Renal cortical epithelial cell (primary cell): ENCODE data around the gene ARHGAP4. TPM values are rescaled to one million over a fixed set of nuclear protein-coding genes. Genes with fewer than 3 reads are reported as not detected.

Experiments used
- DNase-seq: peaks from one replicate; pipeline ENCODE4 v3.0.0-alpha.2; 2011; ENCODE audit warnings: low read depth
- total RNA-seq: library from RNA; depleted of rRNA; stranded (reverse); fragments of >200 nt; gene quantifications from 2 replicates; pipeline ENCODE4 v1.2.3, GENCODE V29; 2014

Gene ARHGAP4
- total RNA-seq, 1 donor from 2014 or later: 11.8 TPM

DNA sequence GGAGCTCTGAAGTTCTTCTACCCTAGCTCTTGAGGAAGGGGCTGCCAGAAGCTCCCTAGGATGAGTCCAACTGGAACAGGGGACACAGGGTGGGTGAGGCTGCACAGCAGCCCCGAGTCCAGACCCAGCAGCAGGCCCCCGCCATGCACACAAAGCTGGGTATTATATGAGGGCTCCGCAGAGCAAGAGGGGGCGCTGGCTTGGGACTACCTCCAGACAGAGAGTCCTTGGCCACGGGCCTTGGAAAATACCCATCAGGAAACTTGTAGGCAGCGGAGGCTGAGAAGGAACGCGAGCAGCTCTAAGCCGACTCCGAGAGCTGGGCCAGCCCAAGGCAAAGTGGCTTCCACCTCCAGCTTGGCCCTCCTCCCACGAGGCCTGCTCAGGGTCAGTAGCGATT, 37.5 kb upstream of the ARHGAP4 start:
- no peak for DNase-seq

DNA sequence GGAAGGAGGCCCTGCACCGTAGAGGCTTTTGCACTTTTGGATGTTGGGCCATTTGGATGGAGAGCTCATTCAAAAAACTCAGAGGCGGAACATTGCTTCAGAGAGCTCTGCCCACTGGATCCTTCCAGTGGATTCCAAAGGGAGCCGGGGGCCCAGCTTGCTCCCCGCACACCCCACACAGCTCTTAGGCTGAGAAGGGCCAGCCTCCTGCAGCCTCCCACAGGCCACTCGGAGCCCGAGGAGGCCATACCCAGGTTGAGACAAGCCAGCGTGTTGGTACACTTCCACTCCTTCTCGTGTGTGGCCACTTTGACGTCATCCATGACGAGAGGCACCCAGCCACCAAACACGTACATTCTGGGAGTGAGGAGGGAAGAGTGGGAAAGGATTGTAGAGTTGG, 35.2 kb upstream of the ARHGAP4 start:
- DNase-seq: no peak

DNA sequence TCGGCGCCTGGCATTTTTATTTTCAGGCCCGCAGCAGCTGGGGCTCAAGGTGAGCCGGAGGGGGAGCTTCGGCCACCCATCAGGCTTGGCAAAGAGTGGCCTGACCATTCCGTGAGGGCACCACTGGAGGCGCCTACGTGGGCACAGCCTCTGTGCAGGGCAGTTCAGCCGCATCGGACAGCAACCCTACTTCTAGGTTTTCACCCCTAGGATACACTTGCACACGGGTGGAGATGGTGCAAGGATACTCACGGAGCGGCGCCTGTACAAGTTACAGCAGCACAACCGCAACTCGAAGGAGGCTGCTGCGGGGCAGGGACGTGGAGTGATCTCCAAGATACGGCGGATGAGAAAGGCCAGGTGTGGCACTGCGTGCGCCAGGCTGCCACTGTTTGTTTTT, 34.7 kb upstream of the ARHGAP4 start:
- no peak for DNase-seq

DNA sequence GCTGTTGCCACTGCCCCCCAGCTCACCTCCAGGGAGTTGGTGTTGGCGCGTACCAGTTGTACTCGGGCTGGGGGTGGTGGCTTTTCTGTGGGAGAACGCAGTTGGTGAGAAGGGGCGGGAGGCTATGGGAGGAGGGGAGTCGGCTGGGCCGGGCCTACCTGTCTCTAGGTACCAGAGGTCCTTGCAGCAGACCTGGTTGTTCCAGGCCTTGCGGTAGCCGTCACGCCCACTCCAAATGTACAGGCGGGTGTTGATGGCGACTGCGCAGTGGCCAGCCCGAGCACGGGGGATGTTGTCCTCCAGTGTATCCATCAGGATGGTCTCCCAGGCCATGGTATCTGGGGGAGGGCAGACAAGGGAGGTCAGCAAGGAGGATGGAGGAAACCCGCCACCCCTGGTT, 34.0 kb upstream of the ARHGAP4 start:
- DNase-seq: no peak

DNA sequence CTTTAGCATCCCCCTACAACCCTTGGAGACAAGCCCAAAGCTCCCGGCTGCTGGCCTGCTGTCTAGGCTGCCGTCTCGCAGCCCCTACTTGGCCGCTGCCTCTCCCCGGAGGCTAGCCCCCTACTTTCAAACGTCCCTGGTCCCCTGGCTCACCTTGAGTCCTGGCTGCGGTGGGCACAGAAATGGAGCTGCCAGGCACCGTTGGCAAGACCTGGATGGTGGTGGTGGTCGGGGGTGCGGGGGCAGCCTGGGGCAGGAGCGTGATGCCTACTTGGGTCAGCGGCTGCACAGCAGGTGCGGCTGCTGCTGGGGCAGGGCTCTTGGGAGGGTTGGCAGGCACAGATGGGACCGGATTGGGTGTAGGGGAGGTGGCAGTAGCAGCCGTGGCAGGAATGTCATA, 33.6 kb upstream of the ARHGAP4 start:
- no peak for DNase-seq

DNA sequence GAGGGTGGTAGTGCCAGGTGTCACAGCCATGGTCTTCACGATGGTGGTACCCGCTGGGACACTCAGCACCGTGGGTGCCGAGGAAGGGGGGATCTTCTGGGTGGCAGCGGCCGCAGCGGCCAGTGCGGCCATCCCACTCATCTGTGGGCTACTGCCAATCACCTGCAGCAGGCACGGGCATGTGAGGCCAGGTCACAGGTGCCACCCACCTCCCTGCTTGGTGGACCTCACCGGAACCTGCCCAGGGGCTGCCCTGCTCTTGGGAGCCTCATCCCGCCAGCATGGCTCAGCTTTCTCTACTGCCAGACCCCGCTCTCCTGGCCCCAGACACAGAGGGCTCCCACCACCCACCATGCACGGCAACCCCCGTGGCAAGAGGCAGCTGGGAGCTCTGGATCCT, 32.5 kb upstream of the ARHGAP4 start:
- no peak for DNase-seq

DNA sequence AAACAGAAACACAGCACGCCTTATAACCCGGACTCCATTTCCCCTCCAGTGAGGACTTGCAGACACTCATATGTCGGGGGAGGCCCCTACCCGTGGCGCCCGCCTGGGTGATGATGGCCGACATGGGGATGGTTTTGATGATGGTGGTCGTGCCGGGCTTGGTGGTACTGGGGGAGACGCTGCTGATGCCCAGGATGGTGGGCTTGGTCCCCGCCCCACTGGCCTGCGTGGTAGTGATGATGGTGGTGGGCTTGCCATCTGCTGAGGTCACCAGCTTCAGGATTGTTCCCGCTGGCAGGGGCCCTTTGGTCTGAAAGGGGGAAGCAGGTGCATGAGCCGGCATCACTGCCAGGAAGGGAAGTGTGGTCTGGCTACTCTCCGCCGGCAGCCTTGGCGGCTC, 31.2 kb upstream of the ARHGAP4 start:
- no peak for DNase-seq

DNA sequence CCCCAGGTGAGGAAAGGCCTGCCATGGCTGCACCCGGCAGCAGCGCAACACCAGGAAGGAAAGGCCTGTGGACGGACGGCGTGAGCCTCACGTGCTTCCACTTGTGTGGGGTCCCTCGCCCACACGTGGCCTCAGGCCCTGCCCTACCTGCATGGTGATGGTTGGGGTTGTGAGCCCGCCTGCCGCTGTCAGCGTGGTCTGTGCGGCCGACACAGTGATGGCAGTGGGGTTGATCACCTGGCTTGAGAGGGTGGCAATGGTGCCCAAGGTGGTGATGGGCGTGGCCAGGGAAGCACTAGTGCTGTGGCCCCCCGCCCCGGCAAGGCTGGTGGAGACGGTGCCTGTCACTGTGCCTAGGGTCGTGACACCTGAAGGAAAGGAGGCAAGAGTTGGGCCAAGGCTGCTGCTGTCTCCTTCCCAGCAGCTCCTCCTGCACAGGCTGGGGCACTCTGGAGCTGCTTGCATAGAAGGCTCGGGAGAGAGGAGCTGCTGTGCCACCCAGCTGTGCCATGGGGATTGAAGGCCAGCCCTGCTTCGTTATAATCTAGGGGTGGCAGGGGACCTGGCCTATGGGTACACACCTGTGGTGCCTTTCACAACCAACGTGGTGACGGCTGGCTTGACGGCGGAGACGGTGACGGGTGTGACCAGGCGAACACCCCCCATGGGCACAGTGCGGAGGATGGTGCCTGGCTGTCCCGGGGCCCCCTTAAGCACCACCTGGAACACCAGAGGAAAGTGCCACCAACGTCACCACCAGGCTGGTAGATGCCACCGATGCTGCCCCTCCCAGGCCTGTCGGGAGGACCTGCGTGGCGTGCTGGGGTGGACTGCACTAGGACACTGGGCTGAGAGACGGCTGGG, 30.2 kb upstream of the ARHGAP4 start:
- no peak for DNase-seq

DNA sequence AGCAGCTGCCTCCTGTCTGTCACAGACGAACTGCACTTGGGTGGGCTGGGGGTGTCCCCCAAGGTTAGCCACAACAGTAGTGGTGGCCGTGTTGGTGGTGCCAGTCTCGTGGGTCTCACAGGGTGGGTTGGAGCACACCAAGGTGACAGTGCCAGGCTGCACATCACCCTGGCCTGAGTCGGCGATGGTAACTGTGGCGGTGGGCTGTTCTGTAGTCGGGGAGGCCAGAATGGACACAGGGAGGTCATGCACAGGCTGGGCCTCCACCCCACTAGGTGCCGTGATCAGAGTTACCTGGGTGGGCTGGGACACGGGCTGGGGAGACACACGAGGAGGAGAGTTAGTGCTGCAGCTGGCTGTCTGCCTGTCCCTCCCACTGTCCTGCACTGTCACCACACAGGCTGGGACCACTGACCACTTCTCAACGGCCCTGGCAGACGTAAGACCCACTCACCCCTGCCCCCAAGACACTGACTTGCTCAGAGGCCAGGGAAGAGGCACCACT, 29.2 kb upstream of the ARHGAP4 start:
- no peak for DNase-seq

DNA sequence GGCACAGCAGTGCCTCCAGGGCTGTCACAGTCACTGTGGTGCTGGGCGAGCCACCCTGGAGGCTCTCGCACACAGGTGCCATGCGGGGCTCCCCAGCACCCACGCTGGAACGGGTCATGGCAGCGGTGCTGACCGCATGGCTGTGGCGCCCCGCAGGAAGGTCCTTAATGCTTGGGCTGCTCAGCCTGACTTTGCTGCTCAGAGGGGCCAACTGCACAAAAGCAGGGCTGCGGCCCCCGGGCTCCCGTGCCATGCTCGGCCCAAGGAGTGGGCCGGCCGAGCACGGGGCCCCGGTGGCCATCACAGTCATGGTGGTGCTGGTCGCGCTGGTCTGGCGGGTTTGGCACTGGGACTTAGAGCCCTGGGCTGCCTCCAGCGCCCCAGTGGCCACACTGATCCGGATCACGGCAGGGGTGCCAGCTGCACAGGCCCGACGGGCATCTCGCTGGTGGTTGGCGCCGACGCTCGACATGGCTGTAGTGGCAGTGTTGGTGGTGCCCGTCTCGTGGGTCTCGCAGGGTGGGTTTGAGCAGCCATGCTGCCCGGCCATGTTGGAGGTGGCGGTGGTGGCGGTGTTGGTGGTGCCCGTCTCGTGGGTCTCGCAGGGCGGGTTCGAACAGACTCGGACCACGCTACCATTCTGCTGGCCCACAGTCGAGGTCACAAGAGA, 28.6 kb upstream of the ARHGAP4 start:
- DNase-seq: no peak

DNA sequence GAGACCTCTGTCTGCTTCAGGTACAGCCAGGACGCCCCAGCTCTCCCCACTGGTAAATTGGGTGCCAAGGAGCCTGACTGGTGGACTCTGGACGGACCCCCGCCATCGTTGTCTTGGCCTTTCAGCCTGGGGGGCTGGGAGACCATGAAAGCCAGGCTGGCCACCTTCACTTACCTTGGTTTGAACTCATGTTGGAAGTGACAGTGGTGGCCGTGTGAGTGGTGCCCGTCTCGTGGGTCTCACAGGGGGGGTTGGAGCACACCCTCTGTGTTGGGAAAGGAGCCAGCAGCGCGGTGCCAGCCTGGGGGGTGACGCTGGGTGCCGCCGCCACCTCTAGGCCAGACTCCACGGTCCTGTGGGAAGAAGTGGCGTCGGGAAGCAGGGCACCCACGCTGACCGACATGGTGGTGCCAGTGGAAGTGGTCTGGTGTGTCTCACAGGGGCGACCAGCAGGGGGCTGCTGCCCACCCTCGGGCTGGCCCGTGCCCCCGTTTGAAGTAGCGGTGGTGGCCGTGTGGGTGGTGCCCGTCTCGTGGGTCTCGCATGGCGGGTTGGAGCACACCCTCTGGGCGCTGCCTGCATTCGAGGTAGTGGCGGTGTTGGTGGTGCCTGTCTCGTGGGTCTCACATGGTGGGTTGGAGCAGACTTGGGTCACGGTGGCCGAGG, 28.0 kb upstream of the ARHGAP4 start:
- no peak for DNase-seq

DNA sequence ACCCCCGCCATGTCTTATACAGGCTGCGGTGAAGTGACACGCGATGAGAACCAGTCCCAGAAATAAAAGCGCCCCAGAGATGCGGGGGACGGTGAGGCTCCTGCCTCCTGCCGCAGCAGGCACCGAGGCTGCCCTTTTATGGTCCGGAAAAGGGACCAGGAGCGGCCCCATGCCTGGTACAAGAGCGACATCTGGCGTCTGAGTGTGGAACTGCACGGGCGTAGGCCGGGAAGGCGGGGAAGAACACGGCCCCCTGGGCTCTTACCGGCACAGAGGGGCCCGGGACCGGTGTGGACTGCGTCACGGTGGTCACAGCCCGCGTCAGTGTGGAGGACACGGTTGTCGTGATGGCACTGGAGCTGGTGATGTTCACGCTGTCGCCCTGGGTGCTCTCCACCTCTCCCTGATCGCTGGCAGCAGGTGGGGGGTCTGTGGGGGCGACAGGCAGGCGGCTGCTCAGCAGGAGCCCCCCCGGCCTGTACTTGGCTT, 27.3 kb upstream of the ARHGAP4 start:
- DNase-seq: no peak

DNA sequence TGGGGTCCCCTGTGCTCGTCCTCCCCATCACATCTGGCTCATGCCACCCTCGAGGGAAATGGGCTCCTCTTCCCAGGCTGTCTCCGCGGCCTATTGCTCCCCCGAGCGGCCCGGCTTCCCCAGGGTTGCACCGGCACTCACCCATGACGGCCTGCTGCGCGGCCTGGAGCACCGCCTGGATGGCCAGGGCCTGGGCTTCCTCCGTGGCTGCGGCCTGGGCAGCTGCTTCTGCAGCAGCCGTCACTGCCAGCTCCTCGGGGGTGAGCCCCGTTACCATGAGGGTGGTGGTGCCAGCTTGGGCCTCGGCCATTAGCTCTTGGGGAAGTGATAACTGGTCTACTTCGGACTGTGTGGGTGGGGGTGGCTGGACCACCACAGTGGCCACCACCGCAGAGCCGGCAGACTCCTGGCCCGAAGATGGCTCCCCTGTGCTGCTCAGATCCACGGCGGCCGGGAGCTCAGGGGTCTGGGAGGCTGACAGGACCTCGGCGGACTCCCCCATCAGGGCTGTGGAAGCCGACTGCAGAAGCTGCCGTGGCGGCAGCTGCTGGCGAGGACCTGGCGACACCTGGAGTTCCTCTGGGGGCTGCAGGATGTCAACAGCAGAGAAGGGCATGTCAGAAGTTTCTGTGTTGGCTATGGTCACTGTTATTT, 26.4 kb upstream of the ARHGAP4 start:
- no peak for DNase-seq

DNA sequence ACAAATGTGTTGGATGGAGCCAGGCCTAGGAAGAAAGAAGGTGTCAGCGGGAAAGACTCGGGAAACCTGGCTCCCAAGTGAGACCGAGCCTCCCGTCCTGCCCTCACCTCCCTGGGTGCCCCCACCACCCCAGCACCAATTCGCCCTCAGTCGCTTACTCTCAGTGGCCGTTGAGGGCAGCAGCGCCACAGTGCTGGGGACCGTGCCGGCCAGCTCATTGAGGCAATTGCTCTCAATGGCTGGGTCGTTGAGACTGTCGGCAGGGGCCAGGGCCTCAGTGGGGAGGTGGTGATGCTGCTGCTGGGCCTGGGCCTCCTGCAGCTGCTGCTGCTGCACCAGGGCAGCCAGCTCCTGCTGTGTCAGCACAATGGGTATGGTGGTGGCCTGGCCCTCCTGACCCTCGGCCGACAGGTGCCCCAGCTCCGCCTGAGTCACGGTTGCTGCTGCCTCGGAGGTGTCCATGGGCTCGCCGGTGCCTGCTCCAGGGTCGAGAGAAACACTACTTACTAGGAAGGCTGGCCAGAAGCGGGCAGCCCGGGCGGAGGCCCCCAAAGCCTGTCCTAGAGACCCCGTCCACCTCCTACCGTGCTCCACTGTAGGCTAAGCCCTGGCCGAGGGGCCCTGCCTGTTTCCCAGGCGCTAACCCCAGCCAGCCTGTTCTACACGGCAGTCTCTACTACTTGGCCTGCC, 25.8 kb upstream of the ARHGAP4 start:
- no peak for DNase-seq

DNA sequence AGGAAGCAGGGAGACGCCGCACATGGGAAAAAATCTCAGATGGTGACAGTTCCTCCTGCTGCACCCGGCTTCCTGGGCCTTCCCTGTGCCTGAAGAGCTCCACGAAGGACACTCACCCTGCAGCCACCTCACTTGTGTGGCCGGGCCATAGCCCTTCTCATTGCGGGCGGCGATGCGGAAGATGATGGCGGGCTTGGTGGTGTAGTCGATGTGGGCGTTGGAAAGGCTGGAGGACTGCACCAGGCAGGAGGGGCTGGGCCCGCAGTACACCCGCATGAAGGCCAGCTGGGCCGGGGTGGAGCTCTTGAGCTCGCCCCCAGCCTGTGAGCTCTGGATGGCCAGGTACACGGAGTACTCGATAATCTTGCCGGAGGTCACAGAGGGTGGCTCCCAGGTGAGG, 24.1 kb upstream of the ARHGAP4 start:
- DNase-seq: no peak

DNA sequence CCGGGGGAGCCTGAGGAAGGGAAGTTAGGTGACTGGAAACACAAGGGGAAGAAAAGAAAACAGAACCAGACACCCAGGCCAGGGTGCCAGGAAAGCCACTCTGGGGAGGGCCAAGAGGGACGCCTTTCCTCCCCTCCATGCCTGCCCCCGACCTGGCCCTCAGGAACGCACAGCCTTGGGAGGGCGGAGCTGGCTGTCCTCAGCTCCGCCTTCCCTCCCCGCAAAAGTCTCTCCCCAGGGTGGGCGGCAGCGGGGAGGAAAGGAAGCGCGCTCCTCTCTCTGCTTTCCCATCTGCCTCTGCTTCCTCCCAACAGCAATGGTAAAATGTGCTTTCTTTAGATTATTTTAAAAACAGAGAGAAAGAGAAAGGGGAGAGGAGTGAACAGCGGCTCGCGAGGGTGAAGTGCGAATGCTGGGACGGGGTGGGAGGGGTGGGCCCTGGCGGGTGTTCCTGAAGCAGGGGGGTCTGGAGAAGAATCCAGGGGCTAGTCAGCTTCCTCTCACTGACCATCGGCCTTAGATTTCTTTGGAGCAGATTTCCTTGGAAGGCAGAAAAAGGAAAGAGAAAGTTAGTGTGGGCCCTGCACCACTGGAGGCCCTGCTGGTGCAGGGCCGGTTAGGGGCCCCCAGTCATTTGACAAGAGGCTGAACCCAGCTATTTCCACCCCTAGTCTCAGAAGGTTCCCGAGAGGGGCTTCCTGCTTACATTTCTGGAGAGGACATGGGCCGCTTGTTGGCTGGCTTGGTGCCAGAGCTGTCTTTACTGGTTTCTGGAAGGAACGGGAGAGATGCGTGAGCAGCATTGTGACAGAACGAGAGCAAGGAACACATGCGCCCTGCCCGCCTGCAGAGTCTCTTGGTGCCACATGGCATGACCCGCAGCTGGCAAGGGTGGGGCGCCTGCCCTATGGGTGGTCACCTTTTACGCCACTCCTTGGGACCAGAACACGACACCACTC, 23.1 kb upstream of the ARHGAP4 start:
- DNase-seq: no peak

DNA sequence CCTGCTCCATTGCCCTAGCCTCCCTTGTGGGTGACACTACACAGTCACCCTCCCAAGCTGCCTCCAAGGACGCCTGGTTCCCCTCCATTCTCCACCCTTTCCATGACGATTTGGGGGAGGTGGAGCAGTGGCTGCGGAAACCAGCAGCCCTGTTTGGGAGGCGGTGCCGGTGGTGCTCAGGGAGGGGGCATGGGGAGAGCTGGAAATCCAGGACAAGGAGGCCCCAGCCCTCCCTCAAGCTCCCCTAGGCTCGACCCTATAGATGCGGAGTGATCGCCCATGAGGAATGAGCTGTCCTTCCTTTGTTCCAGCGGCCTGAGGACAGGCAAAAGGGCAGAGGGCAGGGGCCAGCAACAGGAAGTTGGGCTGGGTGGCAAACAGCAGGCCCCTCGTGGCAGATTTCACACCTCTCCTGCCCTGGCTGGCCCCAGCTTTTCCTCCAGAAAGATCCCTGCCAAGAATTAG, 22.0 kb upstream of the ARHGAP4 start:
- no peak for DNase-seq

DNA sequence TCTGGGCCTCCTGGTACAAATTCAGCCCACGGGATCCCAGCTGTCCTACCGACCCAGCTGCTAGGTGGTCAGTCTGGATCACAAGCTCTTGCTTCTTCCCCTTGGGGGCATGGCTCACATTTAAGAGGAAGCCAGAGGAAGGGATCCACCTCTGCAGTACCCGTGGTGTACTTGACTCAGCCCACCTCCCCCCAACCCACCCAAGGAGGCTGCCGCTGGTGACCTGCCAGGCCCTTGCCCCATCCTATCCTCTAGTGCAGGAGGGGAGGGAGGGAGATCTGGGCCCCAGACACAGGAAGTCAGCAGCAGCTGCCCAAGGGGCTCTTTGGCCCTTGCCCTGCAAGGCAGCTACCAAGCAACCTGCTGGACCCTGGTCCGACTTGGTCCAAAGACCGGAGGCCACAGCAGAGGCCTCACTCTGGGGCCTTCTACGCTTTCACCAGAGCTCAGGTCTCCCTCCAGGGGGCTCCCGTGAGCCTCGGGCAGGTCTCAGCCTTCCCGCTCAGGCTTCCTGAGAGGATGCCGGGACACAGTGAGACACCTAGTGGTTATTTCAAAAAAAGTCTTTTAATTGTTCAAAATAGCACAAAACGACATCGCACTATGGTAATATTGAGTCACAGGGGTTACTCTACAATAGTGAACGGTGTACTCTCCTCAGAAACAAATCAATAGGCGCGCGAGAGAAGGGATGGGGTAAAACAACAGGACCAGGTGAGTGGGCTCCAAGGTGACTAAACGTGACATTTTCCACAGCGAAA, 21.1 kb upstream of the ARHGAP4 start:
- DNase-seq: peak; percentile 69
